Cardiac atrium fibroblast (primary cell): Measurements from ENCODE around the gene SLC37A3. TPM values are rescaled to one million over a fixed set of nuclear protein-coding genes. Genes with fewer than 3 reads are reported as not detected.

Experiments used
- total RNA-seq: library from RNA; depleted of rRNA; stranded (reverse); fragments of >200 nt; gene quantifications from 2 replicates; pipeline ENCODE4 v1.2.3, GENCODE V29; 2015

SLC37A3 gene
- 54.8 and 61.4 TPM in 2 replicates for total RNA-seq

GRCh38 chr7:140397784-140398750 is at the start of gene SLC37A3:
TSS of gene SLC37A3 (minus strand) at chr7:140398530. CDS start at chr7:140382526, 16,004 bp downstream.

DNA sequence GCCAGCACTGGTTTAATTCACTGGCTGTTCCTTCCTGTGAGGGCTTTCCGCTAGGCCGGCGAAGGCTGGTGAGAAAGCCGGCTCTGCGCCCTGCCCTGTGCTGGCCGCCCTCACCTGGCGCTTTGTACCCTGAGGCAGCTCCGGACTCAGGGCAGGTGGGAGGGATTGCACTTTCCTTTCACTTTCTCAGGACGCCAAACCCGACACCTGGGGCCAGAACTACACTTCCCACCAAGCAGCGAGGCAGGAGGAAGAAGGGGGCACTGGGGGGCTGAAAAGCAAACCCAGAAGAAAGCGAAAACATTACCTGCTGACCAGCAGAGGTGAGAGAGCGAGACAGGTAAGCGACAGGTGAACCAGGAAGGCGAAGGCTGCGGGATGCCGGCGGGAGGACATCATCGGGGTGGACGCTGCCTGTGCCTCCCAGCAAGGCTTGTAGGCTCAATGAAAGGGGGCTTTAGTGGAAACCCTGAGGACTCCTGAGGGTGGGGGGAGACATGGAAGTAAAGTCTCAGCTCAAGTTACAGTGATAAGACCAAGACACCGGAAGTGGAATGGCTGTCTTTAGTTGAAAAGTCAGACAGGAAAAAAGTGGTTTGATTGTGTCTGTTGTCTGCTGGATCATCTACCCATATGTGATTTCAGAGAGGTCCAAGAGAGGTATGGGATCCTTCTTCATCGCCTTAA is 5.7 kb upstream of the SLC37A3 start, which contains the start of gene RAB19:
Gene RAB19 (plus strand): TSS at position 181 of the 687 bp plus-strand sequence. CDS start 3,589 bp downstream, outside the sequence.

Other genes starting within 250 kb of the SLC37A3 start
- gene KDM7A, start 221.5 kb downstream of the SLC37A3 start, total RNA-seq = 3.1 and 3.7 TPM in 2 replicates
- not detected in 2 replicates for gene RAB19, start 5.5 kb upstream of the SLC37A3 start, total RNA-seq
- gene MKRN1, start 81.0 kb upstream of the SLC37A3 start, total RNA-seq = 43.7 and 47.8 TPM in 2 replicates
- 2.9 and 13.7 TPM in 2 replicates for gene DENND2A, start 242.3 kb upstream of the SLC37A3 start, total RNA-seq